Breast epithelium (tissue), 3 donors: ENCODE results near the gene SLCO4A1.

Source experiments
- CTCF ChIP-seq, 3 donors: fragments of 450-650 bp; IDR thresholded peaks; one replicate each; pipeline ENCODE4 v1.5.1; 2016 to 2017; ENCODE audit warnings: antibody characterized with exemption in 3 of 3, mild to moderate bottlenecking in 3 of 3, moderate library complexity in 3 of 3
- POLR2A ChIP-seq: fragments of 450-650 bp; IDR thresholded peaks from one replicate; pipeline ENCODE4 v1.6.1; 2016; ENCODE audit warnings: antibody characterized with exemption, mild to moderate bottlenecking, moderate library complexity

- TF ChIP-seq CTCF (IDR thresholded peaks at IDR 0.05) (no peak), POLR2A (no peak)
Observed at GRCh38 chr20:62705627-62706026, 63.3 kb downstream of the SLCO4A1 start.
